HepG2 (cell line): ENCODE results near the gene ARHGAP4. TPM values are rescaled to one million over a fixed set of nuclear protein-coding genes. Genes with fewer than 3 reads are reported as not detected.

Source experiments
- AGO2 ChIP-seq: fragments of 200-400 bp; formaldehyde crosslinking; optimal IDR thresholded peaks from 2 replicates; pipeline ENCODE3; 2017; ENCODE audit warnings: mild to moderate bottlenecking, low read depth, low read length, moderate library complexity
- ARNT2 ChIP-seq: sonication (generic); formaldehyde crosslinking; IDR thresholded peaks from 2 replicates; pipeline ENCODE4 v1.8.0; 2022; ENCODE audit warnings: mild to moderate bottlenecking, low read depth, missing genetic modification reagents, moderate library complexity
- ELF1 ChIP-seq: sonication (generic); formaldehyde crosslinking; IDR thresholded peaks from 2 replicates; pipeline ENCODE4 v1.4.0; 2020; ENCODE audit warnings: missing genetic modification reagents
- FLYWCH1 ChIP-seq: sonication (generic); formaldehyde crosslinking; IDR thresholded peaks from 2 replicates; pipeline ENCODE4 v1.8.1; 2023; ENCODE audit warnings: mild to moderate bottlenecking, missing genetic modification reagents
- FOXP1 ChIP-seq, 2 experiments: fragments of 450-650 bp in 1 of 2; IDR thresholded peaks; 2 replicates each; pipeline ENCODE4 v1.6.1; 2017 to 2018; ENCODE audit warnings: antibody characterized with exemption in 1 of 2
- NFE2 ChIP-seq: sonication (generic); formaldehyde crosslinking; IDR thresholded peaks from 2 replicates; pipeline ENCODE4 v1.4.0; 2020; ENCODE audit warnings: missing genetic modification reagents
- PHF20 ChIP-seq: sonication (generic); formaldehyde crosslinking; IDR thresholded peaks from 2 replicates; pipeline ENCODE4 v1.5.0; 2020; ENCODE audit warnings: mild to moderate bottlenecking, missing genetic modification reagents
- PHF21A ChIP-seq: sonication (generic); formaldehyde crosslinking; IDR thresholded peaks from 2 replicates; pipeline ENCODE4 v1.5.0; 2020; ENCODE audit warnings: mild to moderate bottlenecking, missing genetic modification reagents
- PPARG ChIP-seq: conservative IDR thresholded peaks from 2 replicates; pipeline ENCODE4 v1.6.1; 2016; ENCODE audit warnings: missing biosample characterization, missing genetic modification reagents
- SP140L ChIP-seq: sonication (generic); formaldehyde crosslinking; IDR thresholded peaks from 2 replicates; pipeline ENCODE4 v1.4.0; 2020; ENCODE audit warnings: missing genetic modification reagents, borderline replicate concordance
- SP5 ChIP-seq: IDR thresholded peaks from 2 replicates; pipeline ENCODE4 v1.6.1; 2016; ENCODE audit warnings: low read depth, borderline replicate concordance
- STAG1 ChIP-seq: sonication (generic); formaldehyde crosslinking; IDR thresholded peaks from 2 replicates; pipeline ENCODE4 v1.4.0; 2020; ENCODE audit warnings: missing genetic modification reagents
- STAT5B ChIP-seq: sonication (generic); formaldehyde crosslinking; IDR thresholded peaks from 2 replicates; pipeline ENCODE4 v1.4.0; 2020; ENCODE audit warnings: missing genetic modification reagents
- ZBTB21 ChIP-seq: sonication (generic); formaldehyde crosslinking; IDR thresholded peaks from 2 replicates; pipeline ENCODE4 v1.4.0; 2020; ENCODE audit warnings: missing genetic modification reagents
- ZKSCAN8 ChIP-seq: IDR thresholded peaks from 2 replicates; pipeline ENCODE4 v1.6.1; 2016; ENCODE audit warnings: borderline replicate concordance, missing genetic modification reagents, missing compliant biosample characterization
- ZNF10 ChIP-seq: sonication (generic); formaldehyde crosslinking; IDR thresholded peaks from 2 replicates; pipeline ENCODE4 v1.4.0; 2020; ENCODE audit warnings: mild to moderate bottlenecking, low read depth, missing genetic modification reagents, borderline replicate concordance
- ZNF333 ChIP-seq: sonication (generic); formaldehyde crosslinking; IDR thresholded peaks from 2 replicates; pipeline ENCODE4 v1.4.0; 2020; ENCODE audit warnings: mild to moderate bottlenecking, missing genetic modification reagents, borderline replicate concordance
- ZNF432 ChIP-seq: sonication (generic); formaldehyde crosslinking; IDR thresholded peaks from 2 replicates; pipeline ENCODE4 v1.5.0; 2020; ENCODE audit warnings: missing genetic modification reagents, mild to moderate bottlenecking, borderline replicate concordance
- ZNF616 ChIP-seq: sonication (generic); formaldehyde crosslinking; IDR thresholded peaks from 2 replicates; pipeline ENCODE4 v1.5.0; 2020; ENCODE audit warnings: low read depth, mild to moderate bottlenecking, missing genetic modification reagents
- ZNF850 ChIP-seq: sonication (generic); formaldehyde crosslinking; conservative IDR thresholded peaks from 2 replicates; pipeline ENCODE4 v1.9.0; 2021; ENCODE audit warnings: mild to moderate bottlenecking, missing genetic modification reagents
- polyA plus RNA-seq, 8 experiments: library from polyadenylated mRNA; depleted of rRNA in 3 of 8; stranded (reverse) in 7 of 8; unstranded in 1 of 8; fragments of >200 nt; fragmentation: Illumina TruSeq in 4 of 8; extraction: Trizol in 4 of 8; gene quantifications; 2 replicates each; pipeline versions ENCODE4 v1.2.1 to v1.2.3, GENCODE V29; 2011 to 2016; ENCODE audit warnings: low read depth in 4 of 8, missing spikeins in 1 of 8, mixed read lengths in 1 of 8; ENCODE audit not compliant: insufficient read depth in 1 of 8
- total RNA-seq, 5 experiments: library from RNA; depleted of rRNA; stranded (reverse); fragments of >200 nt; fragmentation: Illumina TruSeq; extraction: Trizol; gene quantifications; 2 replicates each; pipeline ENCODE4 v1.2.3, GENCODE V29; 2016; ENCODE audit warnings: low read depth in 1 of 5
- TF ChIP-seq, protein P1 (sequence below): sonication (generic); formaldehyde crosslinking; IDR thresholded peaks from 2 replicates; pipeline ENCODE4 v1.4.0; 2020; ENCODE audit warnings: missing genetic modification reagents
- TF ChIP-seq, protein P2 (sequence below): sonication (generic); formaldehyde crosslinking; conservative IDR thresholded peaks from 2 replicates; pipeline ENCODE4 v1.4.0; 2020; ENCODE audit warnings: missing genetic modification reagents
- TF ChIP-seq, protein P3 (sequence below): sonication (generic); formaldehyde crosslinking; IDR thresholded peaks from 2 replicates; pipeline ENCODE4 v1.8.0; 2022; ENCODE audit warnings: missing genetic modification reagents, mild to moderate bottlenecking, inconsistent platforms, borderline replicate concordance
- TF ChIP-seq, protein P4 (sequence below): sonication (generic); formaldehyde crosslinking; IDR thresholded peaks from 2 replicates; pipeline ENCODE4 v1.5.0; 2020; ENCODE audit warnings: mild to moderate bottlenecking, missing genetic modification reagents

ARHGAP4 gene
- total and polyA plus RNA-seq, 2 of the 13 experiments (the other 11 are each of a cell fraction or from before 2014, with no cell fraction given) = 0.57 to 0.64 TPM

DNA sequence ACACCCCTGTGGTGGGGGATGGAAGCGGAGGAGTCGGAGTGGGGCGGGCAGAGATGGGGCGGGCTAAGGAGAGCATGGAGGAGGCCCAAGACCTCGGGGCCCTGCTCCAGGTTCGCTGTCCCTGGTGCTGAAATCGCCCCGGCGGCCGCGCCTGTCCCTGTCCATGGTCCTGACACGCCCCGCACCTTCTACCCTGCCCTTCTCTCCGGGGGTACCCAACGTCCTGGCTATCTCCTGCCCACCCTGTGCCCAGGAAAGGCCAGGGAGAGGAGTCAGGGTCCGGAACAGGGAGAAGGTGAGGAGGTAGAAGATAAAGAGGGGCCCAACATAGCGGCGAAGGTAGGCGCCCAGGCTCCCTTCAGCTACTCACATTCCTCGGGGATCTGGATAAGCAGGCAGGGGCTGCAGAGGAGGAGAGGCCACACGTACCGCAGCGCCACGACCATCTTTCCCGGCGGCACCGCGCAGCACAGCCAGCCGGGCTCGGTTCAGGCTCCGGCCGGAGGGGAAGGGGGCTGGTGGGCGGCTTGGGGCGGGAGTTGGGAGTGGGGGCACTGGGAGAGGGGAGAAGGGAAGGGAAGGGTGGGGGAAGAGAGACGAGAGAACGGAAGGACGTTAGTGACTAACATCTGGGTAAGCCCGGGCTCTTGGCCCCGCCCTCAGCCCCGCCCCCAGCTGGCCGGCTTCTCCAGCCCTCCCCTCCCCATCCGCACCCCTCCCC lies 50.5 kb downstream of the ARHGAP4 start (continued):
- TF ChIP-seq, protein P1, sequence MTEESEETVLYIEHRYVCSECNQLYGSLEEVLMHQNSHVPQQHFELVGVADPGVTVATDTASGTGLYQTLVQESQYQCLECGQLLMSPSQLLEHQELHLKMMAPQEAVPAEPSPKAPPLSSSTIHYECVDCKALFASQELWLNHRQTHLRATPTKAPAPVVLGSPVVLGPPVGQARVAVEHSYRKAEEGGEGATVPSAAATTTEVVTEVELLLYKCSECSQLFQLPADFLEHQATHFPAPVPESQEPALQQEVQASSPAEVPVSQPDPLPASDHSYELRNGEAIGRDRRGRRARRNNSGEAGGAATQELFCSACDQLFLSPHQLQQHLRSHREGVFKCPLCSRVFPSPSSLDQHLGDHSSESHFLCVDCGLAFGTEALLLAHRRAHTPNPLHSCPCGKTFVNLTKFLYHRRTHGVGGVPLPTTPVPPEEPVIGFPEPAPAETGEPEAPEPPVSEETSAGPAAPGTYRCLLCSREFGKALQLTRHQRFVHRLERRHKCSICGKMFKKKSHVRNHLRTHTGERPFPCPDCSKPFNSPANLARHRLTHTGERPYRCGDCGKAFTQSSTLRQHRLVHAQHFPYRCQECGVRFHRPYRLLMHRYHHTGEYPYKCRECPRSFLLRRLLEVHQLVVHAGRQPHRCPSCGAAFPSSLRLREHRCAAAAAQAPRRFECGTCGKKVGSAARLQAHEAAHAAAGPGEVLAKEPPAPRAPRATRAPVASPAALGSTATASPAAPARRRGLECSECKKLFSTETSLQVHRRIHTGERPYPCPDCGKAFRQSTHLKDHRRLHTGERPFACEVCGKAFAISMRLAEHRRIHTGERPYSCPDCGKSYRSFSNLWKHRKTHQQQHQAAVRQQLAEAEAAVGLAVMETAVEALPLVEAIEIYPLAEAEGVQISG (CRISPR knock-in tag) = peak; percentile 96
- TF ChIP-seq PHF20 (peak; percentile 86), ARNT2 (CRISPR knock-in tag) (peak; percentile 100), STAT5B (CRISPR knock-in tag) (peak; percentile 99), PHF21A (CRISPR knock-in tag) (peak; percentile 63), ZKSCAN8 (CRISPR knock-in tag) (peak; percentile 97), ZBTB21 (CRISPR knock-in tag) (peak; percentile 90), STAG1 (peak; percentile 37), NFE2 (peak; percentile 81), ZNF333 (CRISPR knock-in tag) (peak; percentile 100), SP5 (peak; percentile 72), ELF1 (CRISPR knock-in tag) (peak; percentile 73), AGO2 (no peak), FLYWCH1 (CRISPR knock-in tag) (peak; percentile 99), ZNF616 (CRISPR knock-in tag) (peak; percentile 99), ZNF850 (CRISPR knock-in tag) (peak; percentile 97), ZNF10 (CRISPR knock-in tag) (0 out of 2 replicates have a peak, but pooled peaks have one; percentile 58), SP140L (CRISPR knock-in tag) (peak; percentile 100), FOXP1 (IDR thresholded peaks at IDR 0.05) (no peak), FOXP1 (CRISPR knock-in tag; IDR thresholded peaks at IDR 0.05) (peak; percentile 82), PPARG (peak; percentile 95), ZNF432 (CRISPR knock-in tag) (peak; percentile 97)
- TF ChIP-seq, protein P2, sequence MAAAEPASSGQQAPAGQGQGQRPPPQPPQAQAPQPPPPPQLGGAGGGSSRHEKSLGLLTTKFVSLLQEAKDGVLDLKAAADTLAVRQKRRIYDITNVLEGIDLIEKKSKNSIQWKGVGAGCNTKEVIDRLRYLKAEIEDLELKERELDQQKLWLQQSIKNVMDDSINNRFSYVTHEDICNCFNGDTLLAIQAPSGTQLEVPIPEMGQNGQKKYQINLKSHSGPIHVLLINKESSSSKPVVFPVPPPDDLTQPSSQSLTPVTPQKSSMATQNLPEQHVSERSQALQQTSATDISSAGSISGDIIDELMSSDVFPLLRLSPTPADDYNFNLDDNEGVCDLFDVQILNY (CRISPR knock-in tag) = peak; percentile 97
- TF ChIP-seq, protein P3, sequence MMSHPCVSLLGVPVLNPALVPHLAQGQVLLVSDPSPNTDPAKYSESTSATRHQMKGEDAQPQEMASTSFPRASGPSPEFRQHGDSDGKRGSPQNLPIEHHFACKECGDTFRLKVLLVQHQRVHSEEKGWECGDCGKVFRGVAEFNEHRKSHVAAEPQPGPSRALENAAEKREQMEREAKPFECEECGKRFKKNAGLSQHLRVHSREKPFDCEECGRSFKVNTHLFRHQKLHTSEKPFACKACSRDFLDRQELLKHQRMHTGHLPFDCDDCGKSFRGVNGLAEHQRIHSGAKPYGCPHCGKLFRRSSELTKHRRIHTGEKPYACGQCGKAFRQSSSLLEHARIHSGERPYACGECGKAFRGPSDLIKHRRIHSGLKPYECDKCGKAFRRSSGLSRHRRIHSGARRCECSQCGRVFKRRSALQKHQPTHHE (CRISPR knock-in tag) = peak; percentile 100
- TF ChIP-seq, protein P4, sequence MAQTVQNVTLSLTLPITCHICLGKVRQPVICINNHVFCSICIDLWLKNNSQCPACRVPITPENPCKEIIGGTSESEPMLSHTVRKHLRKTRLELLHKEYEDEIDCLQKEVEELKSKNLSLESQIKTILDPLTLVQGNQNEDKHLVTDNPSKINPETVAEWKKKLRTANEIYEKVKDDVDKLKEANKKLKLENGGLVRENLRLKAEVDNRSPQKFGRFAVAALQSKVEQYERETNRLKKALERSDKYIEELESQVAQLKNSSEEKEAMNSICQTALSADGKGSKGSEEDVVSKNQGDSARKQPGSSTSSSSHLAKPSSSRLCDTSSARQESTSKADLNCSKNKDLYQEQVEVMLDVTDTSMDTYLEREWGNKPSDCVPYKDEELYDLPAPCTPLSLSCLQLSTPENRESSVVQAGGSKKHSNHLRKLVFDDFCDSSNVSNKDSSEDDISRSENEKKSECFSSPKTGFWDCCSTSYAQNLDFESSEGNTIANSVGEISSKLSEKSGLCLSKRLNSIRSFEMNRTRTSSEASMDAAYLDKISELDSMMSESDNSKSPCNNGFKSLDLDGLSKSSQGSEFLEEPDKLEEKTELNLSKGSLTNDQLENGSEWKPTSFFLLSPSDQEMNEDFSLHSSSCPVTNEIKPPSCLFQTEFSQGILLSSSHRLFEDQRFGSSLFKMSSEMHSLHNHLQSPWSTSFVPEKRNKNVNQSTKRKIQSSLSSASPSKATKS (CRISPR knock-in tag) = peak; percentile 99
